K562 (cell line): Measurements from ENCODE around the gene MYO6. TPM values are rescaled to one million over a fixed set of nuclear protein-coding genes. Genes with fewer than 3 reads are reported as not detected.

Experiments
- ATAC-seq: fragments of 200-7000 bp; cut with Tn5 transposase; 3 replicates; pipeline ENCODE4 v1.9.1; 2020; ENCODE audit warnings: moderate library complexity
- BruUV-seq: library from RNA; stranded (reverse); fragments of 400-500 nt; replicated peaks from 2 replicates; lab custom pipeline; 2021; lab: Mats Ljungman, UMichigan
- CTCF ChIA-PET: fragments of 300-600 bp; formaldehyde crosslinking; extraction: SDS; loops from one replicate; lab custom pipeline; 2021; ENCODE audit warnings: low intra/inter-chr PET ratio; lab: Yijun Ruan, JAX
- POLR2A ChIA-PET: fragments of 300-600, 350-650 bp; sonication (Branson Sonifier 250); formaldehyde crosslinking; extraction: SDS; loops from one replicate; lab custom pipeline; 2021; ENCODE audit warnings: antibody characterized with exemption, inconsistent platforms; lab: Yijun Ruan, JAX
- DNase-seq, 4 experiments: peaks; one replicate each; pipeline versions ENCODE4 v3.0.0 to v3.0.0-alpha.2; 2011 to 2018; ENCODE audit warnings: low spot score in 3 of 4, mixed read lengths in 3 of 4; ENCODE audit errors: extremely low read depth in 1 of 4
- FAIRE-seq: peaks from 2 replicates; lab custom pipeline; 2011; peaks lifted over from hg19 to GRCh38; lab: Jason Lieb, UNC
- H2AFZ ChIP-seq: 2 replicates; pipeline ENCODE4 v1.6.0; 2011; ENCODE audit warnings: low read depth, low read length, control low read depth, inconsistent platforms
- H3K27ac ChIP-seq: fragments of 200-600 bp; 3 replicates; pipeline ENCODE4 v1.8.0; 2011; ENCODE audit warnings: low read depth, mild to moderate bottlenecking, control low read depth, inconsistent platforms, low read length, moderate library complexity, mixed read lengths; ENCODE audit errors: extremely low read depth
- H3K27me3 ChIP-seq, 2 experiments: fragments of 300-600 bp in 1 of 2; 2 replicates in 1 of 2; 3 replicates in 1 of 2; pipeline versions ENCODE4 v1.6.0 to v1.8.0; 2011; ENCODE audit warnings: inconsistent platforms in 2 of 2, low read length in 2 of 2, mild to moderate bottlenecking in 1 of 2, mixed read lengths in 1 of 2, moderate library complexity in 1 of 2; ENCODE audit not compliant: control insufficient read depth in 2 of 2, insufficient read depth in 2 of 2
- H3K36me3 ChIP-seq: fragments of 300-600 bp; 3 replicates; pipeline ENCODE4 v1.8.0; 2011; ENCODE audit warnings: mild to moderate bottlenecking, low read length, inconsistent platforms; ENCODE audit not compliant: control insufficient read depth, insufficient read depth
- H3K4me1 ChIP-seq, 2 experiments: fragments of 200-600 bp in 1 of 2; replicated peaks in 1 of 2; 2 replicates in 1 of 2; 3 replicates in 1 of 2; pipeline versions ENCODE4 v1.5.1 to v1.8.0; 2011; ENCODE audit warnings: inconsistent platforms in 2 of 2, low read length in 2 of 2, mild to moderate bottlenecking in 1 of 2, mixed read lengths in 1 of 2, moderate library complexity in 1 of 2; ENCODE audit not compliant: control insufficient read depth in 2 of 2, insufficient read depth in 2 of 2
- H3K4me2 ChIP-seq: 2 replicates; pipeline ENCODE4 v1.6.1; 2011; ENCODE audit warnings: low read length, control low read depth, inconsistent platforms, mixed read lengths; ENCODE audit not compliant: insufficient read depth
- H3K4me3 ChIP-seq: fragments of 200-600 bp; sonication (generic), shearing (Covaris generic); 2 replicates; pipeline ENCODE4 v1.5.1; 2016; ENCODE audit warnings: control low read depth, inconsistent platforms
- H3K79me2 ChIP-seq: fragments of 200-600 bp; 3 replicates; pipeline ENCODE4 v1.8.0; 2011; ENCODE audit warnings: low read length, inconsistent platforms; ENCODE audit not compliant: control insufficient read depth, insufficient read depth
- H3K9ac ChIP-seq, 2 experiments: 2 replicates each; pipeline versions ENCODE4 v1.6.0 to v1.6.1; 2011; ENCODE audit warnings: low read depth in 2 of 2, low read length in 2 of 2, control low read depth in 1 of 2, inconsistent platforms in 1 of 2, mild to moderate bottlenecking in 1 of 2, mixed read lengths in 1 of 2; ENCODE audit not compliant: insufficient read depth in 1 of 2
- H3K9me1 ChIP-seq: one replicate; pipeline ENCODE4 v1.6.0; 2011; ENCODE audit warnings: inconsistent platforms, mild to moderate bottlenecking, low read length, moderate library complexity; ENCODE audit not compliant: control insufficient read depth, insufficient read depth
- H3K9me3 ChIP-seq: replicated peaks from 2 replicates; pipeline ENCODE4 v1.5.1; 2011; ENCODE audit warnings: low read depth, low read length, inconsistent platforms; ENCODE audit not compliant: control insufficient read depth, insufficient read depth
- H4K20me1 ChIP-seq: replicated peaks from 2 replicates; pipeline ENCODE4 v1.6.1; 2011; ENCODE audit warnings: low read length, inconsistent platforms, mixed read lengths; ENCODE audit not compliant: control insufficient read depth, insufficient read depth
- ATF1 ChIP-seq, 2 experiments: fragments of 450-650 bp in 1 of 2; IDR thresholded peaks; 2 replicates each; pipeline ENCODE4 v1.6.1; 2016; ENCODE audit warnings: missing compliant biosample characterization in 1 of 2, missing genetic modification characterization in 1 of 2
- BDP1 ChIP-seq: IDR thresholded peaks from 3 replicates; pipeline ENCODE4 v1.6.1; 2011; ENCODE audit not compliant: insufficient read length, insufficient read depth
- DMBX1 ChIP-seq: fragments of 250-450 bp; sonication (Bioruptor Pico); IDR thresholded peaks from 2 replicates; pipeline ENCODE4 v1.8.0; 2022; ENCODE audit warnings: inconsistent platforms, mild to moderate bottlenecking, moderate library complexity, borderline replicate concordance
- MECOM ChIP-seq: fragments of 250-450 bp; sonication (Bioruptor Pico); IDR thresholded peaks from 2 replicates; pipeline ENCODE4 v1.8.0; 2022; ENCODE audit warnings: inconsistent platforms
- PCBP2 ChIP-seq: fragments of 200-400 bp; formaldehyde crosslinking; IDR thresholded peaks from 2 replicates; pipeline ENCODE4 v1.6.1; 2018; ENCODE audit warnings: low read length, low read depth, mild to moderate bottlenecking, moderate library complexity; ENCODE audit not compliant: poor library complexity, severe bottlenecking
- SAFB ChIP-seq: fragments of 200-400 bp; formaldehyde crosslinking; IDR thresholded peaks from 2 replicates; pipeline ENCODE4 v1.6.1; 2017; ENCODE audit warnings: low read depth, low read length, borderline replicate concordance
- SMC3 ChIP-seq: conservative IDR thresholded peaks from 2 replicates; pipeline ENCODE4 v1.6.1; 2011; ENCODE audit warnings: low read depth, low read length, improper control_type of control experiment; ENCODE audit not compliant: insufficient read depth
- ZBTB17 ChIP-seq: fragments of 450-650 bp; formaldehyde crosslinking; IDR thresholded peaks from 2 replicates; pipeline ENCODE4 v1.4.0; 2020; ENCODE audit warnings: mild to moderate bottlenecking
- ZNF785 ChIP-seq: fragments of 250-450 bp; sonication (Bioruptor Pico); IDR thresholded peaks from 2 replicates; pipeline ENCODE4 v1.4.0; 2020; ENCODE audit warnings: mild to moderate bottlenecking
- WGBS: fragments of 100-300 bp; shearing (Covaris generic); methylation state at CpG from one replicate; pipeline ENCODE4 v1.1.6; 2016; ENCODE audit warnings: low coverage, mixed read lengths; ENCODE audit not compliant: insufficient coverage; ENCODE audit errors: missing lambda C conversion rate; 5-methylcytosine and 5-hydroxymethylcytosine counted together
- in situ Hi-C: fragments of 300-500 bp; cut with MboI; formaldehyde crosslinking; loops from 4 replicates; pipeline ENCODE4 v1.15.0; 2018; ENCODE audit warnings: inconsistent platforms, mixed read lengths
- intact Hi-C: fragments of 100-400 bp; cut with micrococcal nuclease; formaldehyde crosslinking; loops from 2 replicates; pipeline ENCODE4 v1.14.2; 2022
- polyA plus RNA-seq, 8 experiments: library from polyadenylated mRNA; depleted of rRNA in 4 of 8; stranded (reverse) in 5 of 8; unstranded in 3 of 8; fragments of >200 nt; fragmentation: Nextera tagmentation in 2 of 8; fragmentation: Illumina TruSeq in 1 of 8; extraction: Ambion mirVana in 2 of 8; extraction: Trizol in 1 of 8; gene quantifications; 2 replicates each; pipeline versions ENCODE4 v1.2.1 to v1.2.3, GENCODE V29; 2011 to 2014; ENCODE audit warnings: inconsistent platforms in 1 of 8, missing spikeins in 1 of 8
- total RNA-seq, 7 experiments: library from RNA; depleted of rRNA in 6 of 7; stranded (reverse); fragments of >200 nt in 6 of 7; fragmentation: Illumina TruSeq in 2 of 7; extraction: Trizol in 2 of 7; gene quantifications; 2 replicates each; pipeline versions ENCODE4 v1.2.1 to v1.2.3, GENCODE V29; 2011 to 2021; ENCODE audit warnings: low replicate concordance in 1 of 7
- TF ChIP-seq, protein P1 (sequence below): IDR thresholded peaks from 3 replicates; pipeline ENCODE4 v1.6.1; 2011; ENCODE audit warnings: borderline replicate concordance, mild to moderate bottlenecking, moderate library complexity; ENCODE audit not compliant: insufficient read length; ENCODE audit errors: extremely low read depth

MYO6 gene
- total and polyA plus RNA-seq, 9 of the 15 experiments (the other 6 are each of a cell fraction or from before 2014, with no cell fraction given) = 1.3 to 5.5 (median 2.7) TPM

DNA sequence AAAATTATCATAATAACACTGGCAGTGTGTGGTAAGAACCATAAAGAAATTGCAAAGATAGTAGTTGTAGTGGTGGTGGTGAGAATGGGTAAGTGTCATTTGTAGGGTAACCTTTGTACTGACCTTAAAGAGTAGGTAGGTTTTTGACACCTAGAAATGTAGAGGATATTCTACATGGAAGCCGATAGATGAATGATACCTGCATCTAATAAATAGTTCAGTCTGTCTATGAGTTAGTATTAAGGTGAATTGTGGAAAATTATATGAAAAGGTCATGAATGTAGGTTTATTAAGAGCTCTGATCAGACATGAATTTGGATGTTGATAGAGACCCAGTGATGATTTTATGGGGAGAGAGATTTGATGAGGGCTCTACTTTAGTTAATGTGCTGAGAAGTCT is 78.1 kb downstream of the MYO6 start:
- no peaks in the 10 kb centered on the region for H3K79me2 ChIP-seq
- no peak overlapping the region for H3K27ac ChIP-seq
- no peaks in the 10 kb centered on the region for H3K27me3 ChIP-seq
- no peak for DNase-seq
- no peaks in the 10 kb centered on the region for H3K9me1 ChIP-seq
- CTCF ChIA-PET = no interaction called here
- H3K4me3 ChIP-seq = no peak overlapping the region
- no peak overlapping the region for H3K9ac ChIP-seq
- H3K9me3 ChIP-seq = no peaks in the 10 kb centered on the region
- in situ Hi-C loops = no loop called here
- H3K4me2 ChIP-seq = no peak overlapping the region
- no peak overlapping the region for H2AFZ ChIP-seq
- TF ChIP-seq SMC3 (no peak), PCBP2 (no peak), DMBX1 (CRISPR knock-in tag) (no peak), ATF1 (CRISPR knock-in tag; IDR thresholded peaks at IDR 0.05) (no peak), ATF1 (tag; IDR thresholded peaks at IDR 0.05) (no peak), ZNF785 (CRISPR knock-in tag) (no peak), SAFB (no peak), BDP1 (no peak), ZBTB17 (CRISPR knock-in tag) (no peak), MECOM (no peak)
- TF ChIP-seq, protein P1, sequence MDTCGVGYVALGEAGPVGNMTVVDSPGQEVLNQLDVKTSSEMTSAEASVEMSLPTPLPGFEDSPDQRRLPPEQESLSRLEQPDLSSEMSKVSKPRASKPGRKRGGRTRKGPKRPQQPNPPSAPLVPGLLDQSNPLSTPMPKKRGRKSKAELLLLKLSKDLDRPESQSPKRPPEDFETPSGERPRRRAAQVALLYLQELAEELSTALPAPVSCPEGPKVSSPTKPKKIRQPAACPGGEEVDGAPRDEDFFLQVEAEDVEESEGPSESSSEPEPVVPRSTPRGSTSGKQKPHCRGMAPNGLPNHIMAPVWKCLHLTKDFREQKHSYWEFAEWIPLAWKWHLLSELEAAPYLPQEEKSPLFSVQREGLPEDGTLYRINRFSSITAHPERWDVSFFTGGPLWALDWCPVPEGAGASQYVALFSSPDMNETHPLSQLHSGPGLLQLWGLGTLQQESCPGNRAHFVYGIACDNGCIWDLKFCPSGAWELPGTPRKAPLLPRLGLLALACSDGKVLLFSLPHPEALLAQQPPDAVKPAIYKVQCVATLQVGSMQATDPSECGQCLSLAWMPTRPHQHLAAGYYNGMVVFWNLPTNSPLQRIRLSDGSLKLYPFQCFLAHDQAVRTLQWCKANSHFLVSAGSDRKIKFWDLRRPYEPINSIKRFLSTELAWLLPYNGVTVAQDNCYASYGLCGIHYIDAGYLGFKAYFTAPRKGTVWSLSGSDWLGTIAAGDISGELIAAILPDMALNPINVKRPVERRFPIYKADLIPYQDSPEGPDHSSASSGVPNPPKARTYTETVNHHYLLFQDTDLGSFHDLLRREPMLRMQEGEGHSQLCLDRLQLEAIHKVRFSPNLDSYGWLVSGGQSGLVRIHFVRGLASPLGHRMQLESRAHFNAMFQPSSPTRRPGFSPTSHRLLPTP = no peak
- TF ChIP-seq, all 486 proteins: peak for 0
- H4K20me1 ChIP-seq = no peaks in the 10 kb centered on the region
- intact Hi-C loops = no loop called here
- H3K4me1 ChIP-seq = no peaks in the 10 kb centered on the region
- no TSS peak for BruUV-seq
- FAIRE-seq = no peak
- no peak for ATAC-seq
- no peaks in the 10 kb centered on the region for H3K36me3 ChIP-seq
- 0% methylated on average over 1 of the region's 1 CpG for WGBS
- POLR2A ChIA-PET = no interaction called here
